HG02981 (cell line): ENCODE data around the gene ZNF549.
"Not testable (repeated sequence)": the region's sequence is repeated elsewhere in the genome, so short reads cannot be mapped to it uniquely, and the experiment has no call there.

ENCODE experiments used
- ATAC-seq: cut with Tn5 transposase; IDR thresholded peaks from one replicate; pipeline ENCODE4 v1.9.1; 2021; ENCODE audit warnings: mild to moderate bottlenecking, moderate library complexity; ENCODE audit not compliant: unreplicated experiment

ZNF549 gene

GRCh38 chr19:57527136-57527881 is at the start of gene ZNF549:
TSS of gene ZNF549 (plus strand) at chr19:57527356. CDS start at chr19:57527574, 218 bp downstream.
- ATAC-seq, result peak; percentile 99

GRCh38 chr19:57487477-57488298 is 39.5 kb upstream of the ZNF549 start, which contains the start of gene ZNF419:
TSS of gene ZNF419 (plus strand) at chr19:57487750. CDS start at chr19:57487951, 201 bp downstream.
- peak; percentile 94 for ATAC-seq

GRCh38 chr19:57488299-57488644 is 38.9 kb upstream of the ZNF549 start:
- ATAC-seq, result not testable (repeated sequence)

GRCh38 chr19:57499332-57499679 is 27.9 kb upstream of the ZNF549 start:
- not testable (repeated sequence) for ATAC-seq

- peak; percentile 100 for ATAC-seq
Observed at GRCh38 chr19:57499680-57500395, 27.3 kb upstream of the ZNF549 start, which contains the start of gene ZNF773. TSS of gene ZNF773 (plus strand) at chr19:57499938. CDS start at chr19:57500081, 143 bp downstream.

GRCh38 chr19:57500400-57500799 is 26.8 kb upstream of the ZNF549 start:
- not testable (repeated sequence) for ATAC-seq

GRCh38 chr19:57506163-57506562 is 21.0 kb upstream of the ZNF549 start:
- ATAC-seq, result no peak

- ATAC-seq, result no peak
Observed at GRCh38 chr19:57511484-57511883, 15.7 kb upstream of the ZNF549 start.

- no peak for ATAC-seq
Observed at GRCh38 chr19:57512845-57513244, 14.3 kb upstream of the ZNF549 start.

- no peak for ATAC-seq
Observed at GRCh38 chr19:57515255-57515654, 11.9 kb upstream of the ZNF549 start.

GRCh38 chr19:57518021-57518420 is 9.1 kb upstream of the ZNF549 start:
- not testable (repeated sequence) for ATAC-seq

GRCh38 chr19:57537953-57538547 is 10.9 kb downstream of the ZNF549 start:
- ATAC-seq, result no peak

GRCh38 chr19:57546513-57546912 is 19.4 kb downstream of the ZNF549 start:
- no peak for ATAC-seq

- no peak for ATAC-seq
Observed at GRCh38 chr19:57552432-57552831, 25.3 kb downstream of the ZNF549 start.

GRCh38 chr19:57557659-57558058 is 30.5 kb downstream of the ZNF549 start:
- ATAC-seq, result no peak

GRCh38 chr19:57558525-57558924 is 31.4 kb downstream of the ZNF549 start:
- ATAC-seq, result no peak

GRCh38 chr19:57559008-57559403 is 31.9 kb downstream of the ZNF549 start:
- no peak for ATAC-seq

- peak; percentile 93 for ATAC-seq
Observed at GRCh38 chr19:57559404-57560025, 32.4 kb downstream of the ZNF549 start, which contains the start of gene ZNF550. TSS of gene ZNF550 (minus strand) at chr19:57559863. CDS start at chr19:57559682, 181 bp downstream.

- no peak for ATAC-seq
Observed at GRCh38 chr19:57560049-57560491, 32.9 kb downstream of the ZNF549 start.

GRCh38 chr19:57563547-57563946 is 36.4 kb downstream of the ZNF549 start:
- ATAC-seq, result no peak
